ENCODE results near the gene CAMKK2. TPM values are rescaled to one million over a fixed set of nuclear protein-coding genes. Genes with fewer than 3 reads are reported as not detected.

CAMKK2 gene
- total and polyA plus RNA-seq, 2 donors from 2014 or later, result 16.3 to 35.6 TPM

- intact Hi-C loops (cut with DNase I), result loop anchor here (10.0 kb wide), 1 partner anchor 114 kb away; no protein-coding TSS in a partner anchor
- FAIRE-seq (no peak), DNase-seq (no peak)
- Histone ChIP-seq H3K4me1 (ENCODE audit: control insufficient read depth in 2 of 3, insufficient read depth in 2 of 3, low read depth in 1 of 3, low read length in 3 of 3) (no peaks in the 10 kb centered on the region), H3K4me3 (ENCODE audit: low read length in 3 of 3) (no peak overlapping the region), H3K9ac (ENCODE audit: low read length in 3 of 3) (no peak overlapping the region), H3K27ac (ENCODE audit: low read depth in 2 of 2, low read length in 2 of 2) (no peak overlapping the region), H3K9me3 (ENCODE audit: control insufficient read depth in 2 of 3, insufficient read depth in 1 of 3, low read length in 3 of 3) (no peaks in the 10 kb centered on the region), H3K27me3 (ENCODE audit: control insufficient read depth, insufficient read depth, low read length) (no peaks in the 10 kb centered on the region), H3K36me3 (ENCODE audit: control insufficient read depth in 2 of 3, insufficient read depth in 3 of 3, low read length in 3 of 3) (peaks cover 7 to 47% (median 32%) of the 10 kb centered on the region in 3 donors)
- TF ChIP-seq CTCF (IDR thresholded peaks at IDR 0.05; ENCODE audit: borderline replicate concordance, extremely low read depth, insufficient read depth), result no peak
Observed at GRCh38 chr12:121331248-121331647, 34.7 kb upstream of the CAMKK2 start.

DNA sequence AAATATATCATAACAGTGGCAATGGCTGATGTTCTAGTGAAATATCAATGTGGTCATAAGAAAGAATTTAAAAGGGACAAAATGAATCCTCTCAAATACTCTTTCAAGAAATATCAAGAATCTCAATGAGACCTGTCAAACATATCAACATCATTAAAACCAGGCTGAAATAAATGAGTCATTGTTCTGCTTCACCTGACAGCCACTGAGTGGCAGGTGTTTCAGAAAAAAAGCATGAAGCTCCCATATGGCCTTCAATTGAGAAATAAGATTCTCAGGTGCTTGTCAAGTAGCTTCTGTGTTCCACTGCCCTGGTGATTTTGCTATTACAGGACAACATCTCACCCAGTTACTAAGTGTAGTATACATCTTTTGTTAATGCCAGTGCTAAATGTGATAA lies 34.2 kb upstream of the CAMKK2 start:
- no peak overlapping the region for H3K9ac ChIP-seq (ENCODE audit: low read length in 3 of 3)
- H3K4me3 ChIP-seq (ENCODE audit: low read length in 3 of 3), result no peak overlapping the region
- intact Hi-C loops (cut with DNase I), result loop anchor here (10.0 kb wide), 1 partner anchor 114 kb away; no protein-coding TSS in a partner anchor
- TF ChIP-seq CTCF (IDR thresholded peaks at IDR 0.05; ENCODE audit: borderline replicate concordance, extremely low read depth, insufficient read depth), result no peak
- H3K9me3 ChIP-seq (ENCODE audit: control insufficient read depth in 2 of 3, insufficient read depth in 1 of 3, low read length in 3 of 3), result no peaks in the 10 kb centered on the region
- DNase-seq (no peak), FAIRE-seq (no peak)
- no peak overlapping the region for H3K27ac ChIP-seq (ENCODE audit: low read depth in 2 of 2, low read length in 2 of 2)
- H3K36me3 ChIP-seq (ENCODE audit: control insufficient read depth in 2 of 3, insufficient read depth in 3 of 3, low read length in 3 of 3), result peaks cover 7 to 53% (median 36%) of the 10 kb centered on the region in 3 donors
- H3K27me3 ChIP-seq (ENCODE audit: control insufficient read depth, insufficient read depth, low read length), result no peaks in the 10 kb centered on the region
- no peaks in the 10 kb centered on the region for H3K4me1 ChIP-seq (ENCODE audit: control insufficient read depth in 2 of 3, insufficient read depth in 2 of 3, low read depth in 1 of 3, low read length in 3 of 3)

- Histone ChIP-seq H3K36me3 (ENCODE audit: control insufficient read depth in 2 of 3, insufficient read depth in 3 of 3, low read length in 3 of 3) (peaks cover 7 to 49% (median 36%) of the 10 kb centered on the region in 3 donors), H3K27ac (ENCODE audit: low read depth in 2 of 2, low read length in 2 of 2) (no peak overlapping the region), H3K9ac (ENCODE audit: low read length in 3 of 3) (no peak overlapping the region), H3K27me3 (ENCODE audit: control insufficient read depth, insufficient read depth, low read length) (no peaks in the 10 kb centered on the region), H3K9me3 (ENCODE audit: control insufficient read depth in 2 of 3, insufficient read depth in 1 of 3, low read length in 3 of 3) (no peaks in the 10 kb centered on the region), H3K4me1 (ENCODE audit: control insufficient read depth in 2 of 3, insufficient read depth in 2 of 3, low read depth in 1 of 3, low read length in 3 of 3) (no peaks in the 10 kb centered on the region), H3K4me3 (ENCODE audit: low read length in 3 of 3) (no peak overlapping the region)
- TF ChIP-seq CTCF (IDR thresholded peaks at IDR 0.05; ENCODE audit: borderline replicate concordance, extremely low read depth, insufficient read depth), result no peak
- intact Hi-C loops (cut with DNase I), result loop anchor here (10.0 kb wide), 1 partner anchor 115 kb away; no protein-coding TSS in a partner anchor
- FAIRE-seq (no peak), DNase-seq (no peak)
Observed at GRCh38 chr12:121330195-121330594, 33.7 kb upstream of the CAMKK2 start.

DNA sequence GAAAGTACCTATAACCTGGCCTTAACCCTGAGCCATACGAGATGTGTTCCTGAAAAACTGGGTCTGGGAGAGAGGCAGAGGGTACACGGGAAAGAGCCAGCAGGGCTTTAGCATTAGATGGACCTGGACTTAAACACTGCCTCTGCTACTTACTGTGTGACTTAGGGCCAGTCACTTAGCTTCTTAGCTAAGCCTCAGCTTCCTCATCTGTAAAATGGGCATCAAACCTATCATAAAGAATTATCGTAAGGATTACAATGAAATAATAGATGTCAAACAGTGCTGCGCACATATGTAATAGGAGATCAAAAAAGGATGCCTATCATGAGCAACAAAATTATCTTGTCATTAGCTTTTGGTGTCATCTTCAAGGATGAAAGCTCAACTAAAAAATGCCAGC lies 32.1 kb upstream of the CAMKK2 start:
- H3K4me1 ChIP-seq (ENCODE audit: control insufficient read depth in 2 of 3, insufficient read depth in 2 of 3, low read depth in 1 of 3, low read length in 3 of 3), result no peaks in the 10 kb centered on the region
- intact Hi-C loops (cut with DNase I), result no loop called here
- no peak for DNase-seq
- H3K36me3 ChIP-seq (ENCODE audit: control insufficient read depth in 2 of 3, insufficient read depth in 3 of 3, low read length in 3 of 3), result peaks cover 4 to 58% (median 34%) of the 10 kb centered on the region in 3 donors
- no peaks in the 10 kb centered on the region for H3K9me3 ChIP-seq (ENCODE audit: control insufficient read depth in 2 of 3, insufficient read depth in 1 of 3, low read length in 3 of 3)
- H3K27me3 ChIP-seq (ENCODE audit: control insufficient read depth, insufficient read depth, low read length), result no peaks in the 10 kb centered on the region
- H3K27ac ChIP-seq (ENCODE audit: low read depth in 2 of 2, low read length in 2 of 2), result no peak overlapping the region
- TF ChIP-seq CTCF (IDR thresholded peaks at IDR 0.05; ENCODE audit: borderline replicate concordance, extremely low read depth, insufficient read depth), result no peak
- no peak overlapping the region for H3K4me3 ChIP-seq (ENCODE audit: low read length in 3 of 3)
- no peak for FAIRE-seq
- no peak overlapping the region for H3K9ac ChIP-seq (ENCODE audit: low read length in 3 of 3)

All from kidney (tissue), 14 donors.